HFFc6 (cell line): Measurements from ENCODE around the gene SMOC2. TPM values are rescaled to one million over a fixed set of nuclear protein-coding genes. Genes with fewer than 3 reads are reported as not detected.

Experiments
- DNase-seq: peaks from one replicate; pipeline ENCODE4 v3.0.0-alpha.2; 2018
- H3K27ac Mint-ChIP-seq: 2 replicates; pipeline ENCODE4 v1.8.0; 2020; ENCODE audit warnings: mild to moderate bottlenecking, mixed read lengths
- H3K27me3 Mint-ChIP-seq: 2 replicates; pipeline ENCODE4 v1.8.0; 2021; ENCODE audit warnings: mild to moderate bottlenecking, moderate library complexity, mixed read lengths; ENCODE audit not compliant: insufficient read depth
- H3K36me3 Mint-ChIP-seq: 2 replicates; pipeline ENCODE4 v1.8.0; 2021; ENCODE audit warnings: low read depth, mixed read lengths
- H3K4me1 Mint-ChIP-seq: 2 replicates; pipeline ENCODE4 v1.8.0; 2020; ENCODE audit warnings: low read depth, mixed read lengths
- H3K4me3 Mint-ChIP-seq: 2 replicates; pipeline ENCODE4 v1.8.0; 2020; ENCODE audit warnings: mild to moderate bottlenecking, moderate library complexity, mixed read lengths
- H3K9me3 Mint-ChIP-seq: 2 replicates; pipeline ENCODE4 v1.8.0; 2020; ENCODE audit warnings: mild to moderate bottlenecking, mixed read lengths
- total RNA-seq, 6 experiments: library from RNA; stranded (reverse); fragmentation: NEBNext Ultra II Directional; extraction: Animal tissue kit (Norgen Biotek cat#: 25700); gene quantifications; 2 replicates in 1 of 6; 3 replicates in 5 of 6; pipeline ENCODE4 v1.2.3, GENCODE V29; 2021
- TF ChIP-seq, protein P1 (sequence below): fragments of 200-600 bp; sonication (generic); IDR thresholded peaks from 2 replicates; pipeline ENCODE4 v1.5.0; 2021; ENCODE audit warnings: antibody characterized with exemption, mild to moderate bottlenecking

Gene SMOC2
- total RNA-seq, 6 experiments from 2014 or later, result not detected

DNA sequence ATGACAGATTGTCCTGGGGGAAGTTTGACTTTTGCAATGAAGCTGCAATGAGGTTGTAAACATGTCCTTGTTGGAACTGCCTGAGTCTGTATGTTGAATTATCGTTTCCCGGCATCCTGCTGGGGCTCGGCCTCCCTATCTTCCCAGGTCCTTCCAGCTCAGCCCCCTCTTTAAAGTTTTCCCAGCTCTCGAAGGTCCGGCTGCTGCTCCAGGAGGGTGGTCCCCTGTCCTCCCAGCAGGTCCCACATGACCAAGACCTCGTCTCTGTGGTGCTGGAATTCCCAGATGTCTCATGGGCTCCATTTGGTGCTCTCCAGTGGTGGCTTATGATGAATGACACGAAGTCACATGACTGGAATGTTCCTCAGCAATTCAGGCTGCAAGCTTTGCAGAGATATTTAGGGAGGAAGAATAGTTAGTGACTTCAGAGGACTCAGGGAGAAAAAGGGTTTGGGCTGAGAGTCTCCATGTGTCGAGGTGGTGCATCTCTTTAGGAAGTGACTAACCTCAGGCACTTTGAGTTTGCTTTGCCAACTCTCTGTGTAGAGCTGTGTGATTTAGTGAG lies 21.4 kb downstream of the SMOC2 start:
- no peaks in the 10 kb centered on the region for H3K27me3 Mint-ChIP-seq
- H3K9me3 Mint-ChIP-seq, result peaks cover 64% of the 10 kb centered on the region
- no peak overlapping the region for H3K4me3 Mint-ChIP-seq
- DNase-seq, result no peak
- TF ChIP-seq, protein P1, sequence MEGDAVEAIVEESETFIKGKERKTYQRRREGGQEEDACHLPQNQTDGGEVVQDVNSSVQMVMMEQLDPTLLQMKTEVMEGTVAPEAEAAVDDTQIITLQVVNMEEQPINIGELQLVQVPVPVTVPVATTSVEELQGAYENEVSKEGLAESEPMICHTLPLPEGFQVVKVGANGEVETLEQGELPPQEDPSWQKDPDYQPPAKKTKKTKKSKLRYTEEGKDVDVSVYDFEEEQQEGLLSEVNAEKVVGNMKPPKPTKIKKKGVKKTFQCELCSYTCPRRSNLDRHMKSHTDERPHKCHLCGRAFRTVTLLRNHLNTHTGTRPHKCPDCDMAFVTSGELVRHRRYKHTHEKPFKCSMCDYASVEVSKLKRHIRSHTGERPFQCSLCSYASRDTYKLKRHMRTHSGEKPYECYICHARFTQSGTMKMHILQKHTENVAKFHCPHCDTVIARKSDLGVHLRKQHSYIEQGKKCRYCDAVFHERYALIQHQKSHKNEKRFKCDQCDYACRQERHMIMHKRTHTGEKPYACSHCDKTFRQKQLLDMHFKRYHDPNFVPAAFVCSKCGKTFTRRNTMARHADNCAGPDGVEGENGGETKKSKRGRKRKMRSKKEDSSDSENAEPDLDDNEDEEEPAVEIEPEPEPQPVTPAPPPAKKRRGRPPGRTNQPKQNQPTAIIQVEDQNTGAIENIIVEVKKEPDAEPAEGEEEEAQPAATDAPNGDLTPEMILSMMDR, result no peak
- peaks cover 8% of the 10 kb centered on the region; the same call in 1 of the 2 replicates for H3K36me3 Mint-ChIP-seq
- H3K4me1 Mint-ChIP-seq, result no peaks in the 10 kb centered on the region
- H3K27ac Mint-ChIP-seq, result no peak overlapping the region

DNA sequence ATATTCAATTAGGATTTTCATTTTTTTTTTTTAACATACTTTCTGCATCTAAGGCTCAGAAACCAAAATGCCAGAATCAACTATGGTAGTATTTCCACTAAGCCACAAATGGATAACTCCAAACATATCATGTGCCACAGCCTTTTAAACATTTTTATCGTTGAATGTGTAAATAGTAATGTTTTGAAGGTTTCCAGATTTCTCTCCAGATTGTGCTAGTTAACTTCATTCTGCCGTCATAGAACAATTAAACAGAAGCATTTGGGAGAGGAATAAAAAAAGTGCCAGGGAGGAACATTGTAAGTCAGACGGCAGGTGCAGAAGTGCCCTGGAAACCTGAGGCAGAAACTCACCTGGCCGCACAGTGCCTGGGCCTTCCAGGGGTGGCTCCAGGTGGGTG lies 23.6 kb downstream of the SMOC2 start:
- Mint-ChIP-seq H3K27ac (no peak overlapping the region), H3K27me3 (no peaks in the 10 kb centered on the region), H3K36me3 (peaks cover 8% of the 10 kb centered on the region; the same call in 1 of the 2 replicates), H3K4me1 (no peaks in the 10 kb centered on the region), H3K4me3 (no peak overlapping the region), H3K9me3 (peaks cover 62% of the 10 kb centered on the region)
- TF ChIP-seq, protein P1, result no peak
- DNase-seq, result no peak

DNA sequence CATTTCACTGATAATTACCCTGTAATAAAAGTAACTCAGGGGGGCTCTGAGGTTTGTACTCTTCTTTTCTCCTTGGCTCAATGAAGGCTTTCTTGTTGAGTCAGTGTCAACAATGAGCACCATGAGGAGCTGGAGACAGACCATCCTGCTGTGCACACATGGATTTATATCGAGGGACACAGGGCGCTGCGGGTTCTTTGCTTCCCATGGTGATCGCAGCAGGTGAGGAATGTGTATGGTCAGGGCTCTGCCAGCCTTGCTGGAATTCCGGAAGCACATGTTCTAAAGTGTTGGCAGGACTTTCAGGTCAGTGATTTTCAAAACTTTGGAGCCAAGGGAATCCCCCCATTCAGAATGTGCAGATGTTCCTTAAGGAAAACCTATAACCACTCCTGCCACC lies 27.1 kb downstream of the SMOC2 start:
- H3K4me1 Mint-ChIP-seq, result no peaks in the 10 kb centered on the region
- DNase-seq, result no peak
- H3K36me3 Mint-ChIP-seq, result 0 out of 2 replicates have a peak, but pooled peaks cover 4% of the 10 kb centered on the region
- no peak overlapping the region for H3K27ac Mint-ChIP-seq
- H3K27me3 Mint-ChIP-seq, result no peaks in the 10 kb centered on the region
- no peak overlapping the region for H3K4me3 Mint-ChIP-seq
- H3K9me3 Mint-ChIP-seq, result peaks cover 58% of the 10 kb centered on the region
- TF ChIP-seq, protein P1, result no peak

DNA sequence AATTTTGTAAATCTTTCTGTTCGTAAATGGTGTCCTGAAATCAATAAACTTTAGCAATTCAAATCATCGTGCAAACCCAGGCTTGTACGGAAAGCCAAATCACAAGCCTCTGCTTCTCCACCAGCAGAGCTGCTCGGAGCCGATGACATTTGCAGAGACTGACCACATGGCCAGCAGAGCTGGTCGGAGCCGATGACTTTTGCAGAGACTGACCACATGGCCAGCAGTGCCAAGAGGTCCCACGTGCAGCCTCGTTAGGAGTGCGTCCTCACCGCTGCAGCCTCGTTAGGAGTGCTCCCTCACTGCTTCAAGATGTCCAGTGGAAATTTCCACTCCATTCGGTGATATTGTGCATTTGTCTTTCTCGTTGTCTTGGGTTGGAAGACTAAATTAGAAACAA lies 28.5 kb downstream of the SMOC2 start:
- Mint-ChIP-seq H3K4me1 (no peaks in the 10 kb centered on the region), H3K36me3 (0 out of 2 replicates have a peak, but pooled peaks cover 4% of the 10 kb centered on the region), H3K27me3 (no peaks in the 10 kb centered on the region), H3K27ac (no peak overlapping the region), H3K4me3 (no peak overlapping the region), H3K9me3 (peaks cover 58% of the 10 kb centered on the region)
- TF ChIP-seq, protein P1, result no peak
- no peak for DNase-seq

DNA sequence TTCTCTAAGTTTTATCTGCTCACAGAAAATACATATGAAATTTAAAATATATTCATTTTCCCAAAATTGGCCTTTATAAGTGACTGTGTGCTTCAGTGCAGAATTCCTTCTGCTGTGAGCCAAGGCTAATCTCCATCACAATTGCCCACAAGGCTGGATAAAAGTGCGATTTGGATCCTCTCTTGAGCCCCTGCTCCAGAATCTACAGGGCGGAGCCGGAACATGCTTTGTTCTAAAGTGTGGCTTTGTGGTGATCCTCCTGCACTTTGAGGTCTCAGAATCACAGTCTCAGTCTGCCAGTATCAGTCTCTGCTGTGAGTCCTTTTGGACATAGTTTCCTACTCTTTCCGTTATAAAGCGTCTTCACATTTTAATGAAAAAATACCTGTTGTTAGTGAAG lies 28.9 kb downstream of the SMOC2 start:
- H3K9me3 Mint-ChIP-seq, result peaks cover 59% of the 10 kb centered on the region
- no peak for DNase-seq
- no peak overlapping the region for H3K27ac Mint-ChIP-seq
- 0 out of 2 replicates have a peak, but pooled peaks cover 4% of the 10 kb centered on the region for H3K36me3 Mint-ChIP-seq
- H3K27me3 Mint-ChIP-seq, result no peaks in the 10 kb centered on the region
- no peak overlapping the region for H3K4me3 Mint-ChIP-seq
- no peaks in the 10 kb centered on the region for H3K4me1 Mint-ChIP-seq
- TF ChIP-seq, protein P1, result no peak

DNA sequence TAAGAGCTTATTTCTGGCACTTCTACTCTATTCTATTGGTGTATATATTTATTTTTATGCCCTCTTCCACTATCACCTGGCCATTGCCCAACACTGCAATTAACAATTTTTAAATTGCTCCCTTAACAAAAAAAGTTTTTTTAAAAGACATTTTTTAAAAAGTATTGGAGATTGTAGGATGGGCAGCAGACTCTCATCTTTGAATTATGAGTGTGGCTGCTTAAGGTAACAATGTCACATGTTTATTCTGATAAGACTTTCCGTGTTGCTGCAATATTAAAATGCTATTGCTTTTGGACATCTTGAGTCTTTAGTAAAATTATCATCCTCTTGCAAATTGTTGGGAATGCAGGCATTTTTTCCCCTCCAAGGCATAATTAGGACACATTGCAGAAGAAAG lies 31.4 kb downstream of the SMOC2 start:
- Mint-ChIP-seq H3K36me3 (0 out of 2 replicates have a peak, but pooled peaks cover 11% of the 10 kb centered on the region), H3K27me3 (no peaks in the 10 kb centered on the region), H3K4me3 (no peak overlapping the region), H3K9me3 (peaks cover 61% of the 10 kb centered on the region), H3K27ac (no peak overlapping the region), H3K4me1 (no peaks in the 10 kb centered on the region)
- TF ChIP-seq, protein P1, result no peak
- DNase-seq, result no peak
